ENCODE results near the gene CACNA1I.

CACNA1I gene

DNA sequence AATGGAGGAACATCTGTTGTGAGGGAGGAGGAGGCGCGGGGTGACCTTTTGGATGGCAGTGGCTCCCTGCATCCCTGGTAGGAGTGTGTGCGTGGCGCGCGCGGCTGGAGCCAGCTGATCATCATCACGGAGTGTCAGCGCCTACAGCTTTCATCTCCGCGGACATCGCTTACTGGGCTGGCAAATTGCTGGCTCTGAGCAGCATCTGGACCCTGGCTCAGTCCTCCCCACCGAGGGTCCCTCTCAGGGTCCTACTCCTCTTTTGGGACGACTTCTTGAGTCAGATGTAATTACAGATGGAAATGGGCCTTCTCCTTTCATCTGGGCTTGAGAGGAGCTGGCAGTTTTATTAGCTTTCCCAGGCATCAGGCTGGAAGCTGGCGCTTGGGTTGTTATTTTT lies 85.3 kb downstream of the CACNA1I start:
- no peak for DNase-seq (ENCODE audit: low spot score)
- no peak overlapping the region for H3K27ac ChIP-seq (ENCODE audit: poor library complexity, severe bottlenecking)
- no peaks in the 10 kb centered on the region for H3K4me1 ChIP-seq (ENCODE audit: insufficient read depth, poor library complexity, severe bottlenecking)
- no peak for ATAC-seq (ENCODE audit: low read depth)
- TF ChIP-seq, protein P1, sequence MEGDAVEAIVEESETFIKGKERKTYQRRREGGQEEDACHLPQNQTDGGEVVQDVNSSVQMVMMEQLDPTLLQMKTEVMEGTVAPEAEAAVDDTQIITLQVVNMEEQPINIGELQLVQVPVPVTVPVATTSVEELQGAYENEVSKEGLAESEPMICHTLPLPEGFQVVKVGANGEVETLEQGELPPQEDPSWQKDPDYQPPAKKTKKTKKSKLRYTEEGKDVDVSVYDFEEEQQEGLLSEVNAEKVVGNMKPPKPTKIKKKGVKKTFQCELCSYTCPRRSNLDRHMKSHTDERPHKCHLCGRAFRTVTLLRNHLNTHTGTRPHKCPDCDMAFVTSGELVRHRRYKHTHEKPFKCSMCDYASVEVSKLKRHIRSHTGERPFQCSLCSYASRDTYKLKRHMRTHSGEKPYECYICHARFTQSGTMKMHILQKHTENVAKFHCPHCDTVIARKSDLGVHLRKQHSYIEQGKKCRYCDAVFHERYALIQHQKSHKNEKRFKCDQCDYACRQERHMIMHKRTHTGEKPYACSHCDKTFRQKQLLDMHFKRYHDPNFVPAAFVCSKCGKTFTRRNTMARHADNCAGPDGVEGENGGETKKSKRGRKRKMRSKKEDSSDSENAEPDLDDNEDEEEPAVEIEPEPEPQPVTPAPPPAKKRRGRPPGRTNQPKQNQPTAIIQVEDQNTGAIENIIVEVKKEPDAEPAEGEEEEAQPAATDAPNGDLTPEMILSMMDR (IDR thresholded peaks at IDR 0.05; ENCODE audit: poor library complexity, severe bottlenecking): no peak
- no peak overlapping the region for H3K4me3 ChIP-seq (ENCODE audit: severe bottlenecking)
- H3K9me3 ChIP-seq (ENCODE audit: severe bottlenecking): no peaks in the 10 kb centered on the region
- H3K36me3 ChIP-seq (ENCODE audit: low read depth): no peaks in the 10 kb centered on the region
- no peaks in the 10 kb centered on the region for H3K27me3 ChIP-seq (ENCODE audit: insufficient read depth, poor library complexity, severe bottlenecking)

DNA sequence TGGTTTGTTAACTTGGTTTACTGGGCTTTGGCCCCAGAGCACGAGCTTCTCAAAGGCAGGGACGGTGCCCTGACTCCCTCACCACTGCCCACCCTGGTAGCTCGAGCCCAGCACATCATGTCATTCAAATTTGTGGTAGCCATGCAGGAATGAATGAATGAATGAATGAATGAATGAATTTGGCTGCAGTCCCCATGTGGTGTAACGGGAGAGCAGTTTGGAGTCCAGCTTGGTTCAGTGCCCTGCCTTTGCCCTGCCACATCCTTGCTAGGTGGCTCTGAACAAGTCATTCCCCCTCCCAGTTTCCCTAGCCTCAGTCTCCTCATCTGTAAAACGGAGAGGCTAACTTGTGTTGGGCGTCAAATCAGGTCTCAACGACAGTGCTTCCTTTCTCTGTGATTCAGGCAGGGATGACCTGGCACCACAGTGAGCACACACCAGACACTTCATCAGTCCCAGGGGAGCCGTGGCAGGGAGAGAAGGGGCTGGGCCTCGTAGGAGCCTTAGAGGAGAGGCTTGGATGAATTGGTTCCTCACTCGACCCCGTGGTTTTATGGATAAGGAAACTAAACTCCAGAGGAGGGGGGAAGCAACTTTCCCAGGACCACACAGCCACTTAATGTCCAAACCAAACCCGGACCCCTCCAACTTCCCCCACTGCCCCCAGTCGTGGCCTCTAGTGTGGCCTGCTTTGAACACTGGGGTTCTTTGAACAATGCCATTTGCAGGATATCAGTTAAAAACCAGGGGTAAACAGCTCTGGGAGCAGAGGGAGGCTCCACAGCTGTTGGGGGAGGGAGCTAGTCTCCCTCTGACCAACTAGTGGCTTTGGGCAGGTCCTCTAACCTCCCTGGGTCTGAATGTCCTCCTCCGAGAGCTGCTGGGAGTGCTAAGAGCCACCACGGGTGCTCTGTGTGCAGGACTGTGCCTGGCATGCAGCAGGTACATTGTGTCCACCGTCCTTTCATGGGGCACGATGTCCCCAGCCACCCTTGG lies 86.2 kb downstream of the CACNA1I start:
- no peak overlapping the region for H3K4me3 ChIP-seq (ENCODE audit: severe bottlenecking)
- no peaks in the 10 kb centered on the region for H3K9me3 ChIP-seq (ENCODE audit: severe bottlenecking)
- DNase-seq (ENCODE audit: low spot score): no peak
- TF ChIP-seq, protein P1 (IDR thresholded peaks at IDR 0.05; ENCODE audit: poor library complexity, severe bottlenecking): no peak
- no peaks in the 10 kb centered on the region for H3K4me1 ChIP-seq (ENCODE audit: insufficient read depth, poor library complexity, severe bottlenecking)
- peaks cover 4% of the 10 kb centered on the region for H3K27me3 ChIP-seq (ENCODE audit: insufficient read depth, poor library complexity, severe bottlenecking)
- no peak for ATAC-seq (ENCODE audit: low read depth)
- no peak overlapping the region for H3K27ac ChIP-seq (ENCODE audit: poor library complexity, severe bottlenecking)
- no peaks in the 10 kb centered on the region for H3K36me3 ChIP-seq (ENCODE audit: low read depth)

GRCh38 chr22:39658367-39658766 lies 87.8 kb downstream of the CACNA1I start:
- Histone ChIP-seq H3K27me3 (ENCODE audit: insufficient read depth, poor library complexity, severe bottlenecking) (peaks cover 6% of the 10 kb centered on the region), H3K9me3 (ENCODE audit: severe bottlenecking) (no peaks in the 10 kb centered on the region), H3K4me3 (ENCODE audit: severe bottlenecking) (no peak overlapping the region), H3K36me3 (ENCODE audit: low read depth) (no peaks in the 10 kb centered on the region), H3K4me1 (ENCODE audit: insufficient read depth, poor library complexity, severe bottlenecking) (no peaks in the 10 kb centered on the region), H3K27ac (ENCODE audit: poor library complexity, severe bottlenecking) (no peak overlapping the region)
- no peak for DNase-seq (ENCODE audit: low spot score)
- no peak for ATAC-seq (ENCODE audit: low read depth)
- TF ChIP-seq, protein P1 (IDR thresholded peaks at IDR 0.05; ENCODE audit: poor library complexity, severe bottlenecking): no peak

DNA sequence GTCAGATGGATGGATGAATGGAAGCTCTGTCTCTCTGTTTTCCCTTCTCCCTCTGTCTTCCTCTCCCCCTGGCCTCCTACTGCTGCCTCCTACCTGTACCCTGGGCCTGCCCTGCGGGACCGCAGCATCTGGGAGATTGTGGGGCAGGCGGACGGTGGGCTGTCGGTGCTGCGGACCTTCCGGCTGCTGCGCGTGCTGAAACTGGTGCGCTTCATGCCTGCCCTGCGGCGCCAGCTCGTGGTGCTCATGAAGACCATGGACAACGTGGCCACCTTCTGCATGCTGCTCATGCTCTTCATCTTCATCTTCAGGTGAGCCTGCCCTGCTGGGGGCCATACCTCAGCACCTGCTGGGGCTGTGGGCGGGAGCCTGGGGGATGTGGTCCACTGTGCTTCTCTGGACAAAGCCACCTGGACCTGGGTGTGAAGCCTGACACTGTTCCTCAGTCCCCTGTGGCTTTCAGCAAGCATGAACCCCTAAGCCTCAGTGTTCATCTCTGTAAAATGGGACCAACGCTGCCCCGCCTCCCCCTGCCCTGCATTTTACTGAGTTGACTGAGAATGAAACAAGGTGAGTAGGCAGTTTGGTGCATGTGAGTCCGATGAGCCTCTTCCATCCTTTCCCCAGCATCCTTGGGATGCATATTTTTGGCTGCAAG lies 88.4 kb downstream of the CACNA1I start:
- Histone ChIP-seq H3K27me3 (ENCODE audit: insufficient read depth, poor library complexity, severe bottlenecking) (peaks cover 6% of the 10 kb centered on the region), H3K4me3 (ENCODE audit: severe bottlenecking) (no peak overlapping the region), H3K36me3 (ENCODE audit: low read depth) (no peaks in the 10 kb centered on the region), H3K27ac (ENCODE audit: poor library complexity, severe bottlenecking) (no peak overlapping the region), H3K4me1 (ENCODE audit: insufficient read depth, poor library complexity, severe bottlenecking) (no peaks in the 10 kb centered on the region), H3K9me3 (ENCODE audit: severe bottlenecking) (no peaks in the 10 kb centered on the region)
- DNase-seq (ENCODE audit: low spot score) (no peak), ATAC-seq (ENCODE audit: low read depth) (no peak)
- TF ChIP-seq, protein P1 (IDR thresholded peaks at IDR 0.05; ENCODE audit: poor library complexity, severe bottlenecking): no peak

Data from RWPE2 (cell line).